Measurements from ENCODE around the gene AFF1.

The AFF1 gene

GRCh38 chr4:86948276-86948675, 13.5 kb downstream of the AFF1 start:
- no peak for DNase-seq

GRCh38 chr4:86950831-86951525, 16.2 kb downstream of the AFF1 start:
- no peak for DNase-seq
- no peak for TF ChIP-seq POLR2A (IDR thresholded peaks at IDR 0.05; ENCODE audit: low read length)
- TF ChIP-seq GATA1 (IDR thresholded peaks at IDR 0.05; ENCODE audit: low read depth, low read length): no peak

More at GRCh38 chr4:86948276-86948675, 13.5 kb downstream of the AFF1 start:
- TF ChIP-seq POLR2A (IDR thresholded peaks at IDR 0.05; ENCODE audit: low read length): no peak
- TF ChIP-seq GATA1 (IDR thresholded peaks at IDR 0.05; ENCODE audit: low read depth, low read length): no peak

GRCh38 chr4:86955888-86956451, 21.2 kb downstream of the AFF1 start:
- DNase-seq: no peak
- TF ChIP-seq GATA1 (IDR thresholded peaks at IDR 0.05; ENCODE audit: low read depth, low read length) (no peak), POLR2A (IDR thresholded peaks at IDR 0.05; ENCODE audit: low read length) (no peak)

GRCh38 chr4:86957215-86957614, 22.4 kb downstream of the AFF1 start:
- no peak for TF ChIP-seq POLR2A (IDR thresholded peaks at IDR 0.05; ENCODE audit: low read length)
- no peak for TF ChIP-seq GATA1 (IDR thresholded peaks at IDR 0.05; ENCODE audit: low read depth, low read length)
- no peak for DNase-seq

GRCh38 chr4:86959588-86960500, 25.0 kb downstream of the AFF1 start:
- DNase-seq: no peak
- no peak for TF ChIP-seq POLR2A (IDR thresholded peaks at IDR 0.05; ENCODE audit: low read length)
- no peak for TF ChIP-seq GATA1 (IDR thresholded peaks at IDR 0.05; ENCODE audit: low read depth, low read length)

- TF ChIP-seq POLR2A (IDR thresholded peaks at IDR 0.05; ENCODE audit: low read length): no peak
- no peak for TF ChIP-seq GATA1 (IDR thresholded peaks at IDR 0.05; ENCODE audit: low read depth, low read length)
- peak; percentile 53 to 65 for DNase-seq
Measured at GRCh38 chr4:86960557-86960961, 25.7 kb downstream of the AFF1 start.

- TF ChIP-seq GATA1 (IDR thresholded peaks at IDR 0.05; ENCODE audit: low read depth, low read length): no peak
- no peak for TF ChIP-seq POLR2A (IDR thresholded peaks at IDR 0.05; ENCODE audit: low read length)
- peak; percentile 50 to 53 for DNase-seq
Measured at GRCh38 chr4:86961116-86961515, 26.3 kb downstream of the AFF1 start.

GRCh38 chr4:86961605-86962295, 26.9 kb downstream of the AFF1 start:
- peak; percentile 69 to 86 for DNase-seq
- TF ChIP-seq GATA1 (IDR thresholded peaks at IDR 0.05; ENCODE audit: low read depth, low read length) (no peak), POLR2A (IDR thresholded peaks at IDR 0.05; ENCODE audit: low read length) (peak; percentile 57)

- TF ChIP-seq POLR2A (IDR thresholded peaks at IDR 0.05; ENCODE audit: low read length) (no peak), GATA1 (IDR thresholded peaks at IDR 0.05; ENCODE audit: low read depth, low read length) (no peak)
- peak; percentile 66 to 77 for DNase-seq
Measured at GRCh38 chr4:86963697-86964096, 28.9 kb downstream of the AFF1 start.

- DNase-seq: peak in 1 of 2 experiments; percentile 38
- TF ChIP-seq GATA1 (IDR thresholded peaks at IDR 0.05; ENCODE audit: low read depth, low read length): no peak
- no peak for TF ChIP-seq POLR2A (IDR thresholded peaks at IDR 0.05; ENCODE audit: low read length)
Measured at GRCh38 chr4:86965019-86965976, 30.5 kb downstream of the AFF1 start.

- DNase-seq: peak in 1 of 2 experiments; percentile 26
- TF ChIP-seq GATA1 (IDR thresholded peaks at IDR 0.05; ENCODE audit: low read depth, low read length) (no peak), POLR2A (IDR thresholded peaks at IDR 0.05; ENCODE audit: low read length) (no peak)
Measured at GRCh38 chr4:86967073-86967472, 32.3 kb downstream of the AFF1 start.

GRCh38 chr4:86967798-86968197, 33.0 kb downstream of the AFF1 start:
- DNase-seq: no peak
- no peak for TF ChIP-seq GATA1 (IDR thresholded peaks at IDR 0.05; ENCODE audit: low read depth, low read length)
- TF ChIP-seq POLR2A (IDR thresholded peaks at IDR 0.05; ENCODE audit: low read length): no peak

All from erythroblast (primary cell).